ENCODE measurements around the gene TOR1A.
A peak's percentile ranks its signal among the peaks of the same experiment; 100 is the strongest.

Gene TOR1A

DNA sequence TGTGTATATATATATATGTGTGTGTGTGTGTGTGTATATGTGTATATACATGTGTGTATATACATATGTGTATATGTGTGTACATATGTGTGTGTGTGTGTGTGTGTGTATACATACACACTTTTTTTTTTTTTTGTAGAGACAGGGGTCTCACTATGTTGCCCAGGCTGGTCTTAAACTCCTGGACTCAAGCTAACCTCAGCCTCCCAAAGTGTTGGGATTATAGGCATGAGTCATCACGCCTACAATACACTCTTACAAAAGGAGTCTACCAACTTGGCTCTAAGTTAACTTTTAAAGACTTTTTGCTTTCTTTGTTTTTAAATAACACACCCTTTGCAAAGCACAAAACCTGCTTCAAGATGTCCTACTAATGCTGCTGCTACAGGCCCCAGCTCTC lies 9.0 kb upstream of the TOR1A start:
- no peak overlapping the region for H3K4me2 ChIP-seq (ENCODE audit: low read length)

DNA sequence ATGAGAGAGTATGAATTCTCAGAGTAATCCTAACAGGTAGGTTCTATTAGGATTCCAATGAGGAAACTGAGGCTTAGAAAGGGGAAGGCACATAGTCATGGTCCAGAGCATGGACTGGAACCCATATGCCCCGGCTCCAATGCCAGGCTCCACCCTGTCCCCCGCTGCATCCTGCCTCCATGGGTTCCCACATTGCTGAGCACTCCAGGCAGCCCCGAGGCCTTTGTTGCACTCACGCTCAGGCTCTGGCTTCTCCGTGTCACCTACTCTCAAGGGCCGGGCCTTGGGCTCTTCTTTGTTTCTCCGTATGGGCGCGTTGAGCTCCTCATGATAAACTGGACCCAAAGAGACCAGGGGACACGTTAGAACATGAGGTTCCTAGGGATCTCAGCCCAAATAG lies 5.0 kb upstream of the TOR1A start:
- no peaks in the 10 kb centered on the region for H3K9me3 ChIP-seq (replicated peaks; ENCODE audit: low read length)
- no peaks in the 10 kb centered on the region for H3K27me3 ChIP-seq (ENCODE audit: control insufficient read depth, insufficient read depth, low read length)
- H3K9ac ChIP-seq (ENCODE audit: low read depth, low read length), result no peak overlapping the region
- H3K4me1 ChIP-seq (ENCODE audit: control insufficient read depth, insufficient read depth, low read length), result no peaks in the 10 kb centered on the region
- H3K36me3 ChIP-seq (ENCODE audit: insufficient read depth, low read length), result peaks cover 39% of the 10 kb centered on the region
- no peak overlapping the region for H3K4me2 ChIP-seq (ENCODE audit: low read length)
- no peak overlapping the region for H3K4me3 ChIP-seq (ENCODE audit: low read length)

More for the DNA sequence above, 9.0 kb upstream of the TOR1A start:
- Histone ChIP-seq H3K9ac (ENCODE audit: low read depth, low read length) (no peak overlapping the region), H3K4me3 (ENCODE audit: low read length) (no peak overlapping the region), H3K36me3 (ENCODE audit: insufficient read depth, low read length) (peaks cover 38% of the 10 kb centered on the region), H3K4me1 (ENCODE audit: control insufficient read depth, insufficient read depth, low read length) (peaks cover 6% of the 10 kb centered on the region), H3K27me3 (ENCODE audit: control insufficient read depth, insufficient read depth, low read length) (no peaks in the 10 kb centered on the region), H3K9me3 (replicated peaks; ENCODE audit: low read length) (no peaks in the 10 kb centered on the region)

DNA sequence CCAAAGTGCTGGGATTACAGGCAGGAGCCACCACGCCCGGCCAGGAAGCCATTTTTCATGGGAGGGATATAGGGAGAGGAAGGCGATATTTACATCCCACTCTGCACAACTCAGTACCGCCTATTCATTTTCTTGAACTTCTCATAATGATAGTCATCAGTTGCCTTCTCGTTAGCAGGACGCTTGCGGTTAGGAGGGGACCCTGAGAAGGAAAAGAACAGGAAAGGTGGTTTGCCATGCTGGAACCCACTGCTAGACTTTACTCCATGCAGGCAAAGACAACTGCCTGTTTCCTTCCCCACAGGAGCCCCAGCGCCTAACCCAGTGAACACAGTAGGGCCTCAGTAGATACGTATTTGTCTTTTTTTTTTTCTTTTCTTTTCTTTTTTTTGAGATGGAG lies 4.1 kb upstream of the TOR1A start:
- H3K27me3 ChIP-seq (ENCODE audit: control insufficient read depth, insufficient read depth, low read length), result no peaks in the 10 kb centered on the region
- no peak overlapping the region for H3K9ac ChIP-seq (ENCODE audit: low read depth, low read length)
- no peak overlapping the region for H3K4me3 ChIP-seq (ENCODE audit: low read length)
- H3K36me3 ChIP-seq (ENCODE audit: insufficient read depth, low read length), result peaks cover 36% of the 10 kb centered on the region
- H3K9me3 ChIP-seq (replicated peaks; ENCODE audit: low read length), result no peaks in the 10 kb centered on the region
- no peaks in the 10 kb centered on the region for H3K4me1 ChIP-seq (ENCODE audit: control insufficient read depth, insufficient read depth, low read length)
- no peak overlapping the region for H3K4me2 ChIP-seq (ENCODE audit: low read length)

- H3K9me3 ChIP-seq (replicated peaks; ENCODE audit: low read length), result no peaks in the 10 kb centered on the region
- H3K27me3 ChIP-seq (ENCODE audit: control insufficient read depth, insufficient read depth, low read length), result no peaks in the 10 kb centered on the region
- H3K4me1 ChIP-seq (ENCODE audit: control insufficient read depth, insufficient read depth, low read length), result peaks cover 6% of the 10 kb centered on the region
- no peak overlapping the region for H3K4me3 ChIP-seq (ENCODE audit: low read length)
- H3K9ac ChIP-seq (ENCODE audit: low read depth, low read length), result no peak overlapping the region
- peaks cover 37% of the 10 kb centered on the region for H3K36me3 ChIP-seq (ENCODE audit: insufficient read depth, low read length)
- H3K4me2 ChIP-seq (ENCODE audit: low read length), result no peak overlapping the region
These were observed 2.8 kb upstream of the TOR1A start for GRCh38 chr9:129826759-129827158.

GRCh38 chr9:129826344-129826743 lies 2.4 kb upstream of the TOR1A start:
- Histone ChIP-seq H3K36me3 (ENCODE audit: insufficient read depth, low read length) (peaks cover 38% of the 10 kb centered on the region), H3K4me1 (ENCODE audit: control insufficient read depth, insufficient read depth, low read length) (peaks cover 6% of the 10 kb centered on the region), H3K27me3 (ENCODE audit: control insufficient read depth, insufficient read depth, low read length) (no peaks in the 10 kb centered on the region), H3K9ac (ENCODE audit: low read depth, low read length) (no peak overlapping the region), H3K4me3 (ENCODE audit: low read length) (no peak overlapping the region), H3K9me3 (replicated peaks; ENCODE audit: low read length) (no peaks in the 10 kb centered on the region), H3K4me2 (ENCODE audit: low read length) (no peak overlapping the region)

- H3K4me2 ChIP-seq (ENCODE audit: low read length), result peak overlapping the region; percentile 71
- no peaks in the 10 kb centered on the region for H3K27me3 ChIP-seq (ENCODE audit: control insufficient read depth, insufficient read depth, low read length)
- H3K36me3 ChIP-seq (ENCODE audit: insufficient read depth, low read length), result peaks cover 39% of the 10 kb centered on the region
- peak overlapping the region; percentile 95 for H3K9ac ChIP-seq (ENCODE audit: low read depth, low read length)
- peak overlapping the region; percentile 95 for H3K4me3 ChIP-seq (ENCODE audit: low read length)
- H3K4me1 ChIP-seq (ENCODE audit: control insufficient read depth, insufficient read depth, low read length), result peaks cover 6% of the 10 kb centered on the region
- no peaks in the 10 kb centered on the region for H3K9me3 ChIP-seq (replicated peaks; ENCODE audit: low read length)
These were observed 398 bp downstream of the TOR1A start for GRCh38 chr9:129823542-129823934.

GRCh38 chr9:129822898-129823541 lies 916 bp downstream of the TOR1A start:
- Histone ChIP-seq H3K27me3 (ENCODE audit: control insufficient read depth, insufficient read depth, low read length) (no peaks in the 10 kb centered on the region), H3K4me2 (ENCODE audit: low read length) (peak overlapping the region; percentile 95), H3K4me3 (ENCODE audit: low read length) (peak overlapping the region; percentile 95), H3K36me3 (ENCODE audit: insufficient read depth, low read length) (peaks cover 42% of the 10 kb centered on the region), H3K4me1 (ENCODE audit: control insufficient read depth, insufficient read depth, low read length) (peaks cover 6% of the 10 kb centered on the region), H3K9me3 (replicated peaks; ENCODE audit: low read length) (no peaks in the 10 kb centered on the region), H3K9ac (ENCODE audit: low read depth, low read length) (peak overlapping the region; percentile 90)

DNA sequence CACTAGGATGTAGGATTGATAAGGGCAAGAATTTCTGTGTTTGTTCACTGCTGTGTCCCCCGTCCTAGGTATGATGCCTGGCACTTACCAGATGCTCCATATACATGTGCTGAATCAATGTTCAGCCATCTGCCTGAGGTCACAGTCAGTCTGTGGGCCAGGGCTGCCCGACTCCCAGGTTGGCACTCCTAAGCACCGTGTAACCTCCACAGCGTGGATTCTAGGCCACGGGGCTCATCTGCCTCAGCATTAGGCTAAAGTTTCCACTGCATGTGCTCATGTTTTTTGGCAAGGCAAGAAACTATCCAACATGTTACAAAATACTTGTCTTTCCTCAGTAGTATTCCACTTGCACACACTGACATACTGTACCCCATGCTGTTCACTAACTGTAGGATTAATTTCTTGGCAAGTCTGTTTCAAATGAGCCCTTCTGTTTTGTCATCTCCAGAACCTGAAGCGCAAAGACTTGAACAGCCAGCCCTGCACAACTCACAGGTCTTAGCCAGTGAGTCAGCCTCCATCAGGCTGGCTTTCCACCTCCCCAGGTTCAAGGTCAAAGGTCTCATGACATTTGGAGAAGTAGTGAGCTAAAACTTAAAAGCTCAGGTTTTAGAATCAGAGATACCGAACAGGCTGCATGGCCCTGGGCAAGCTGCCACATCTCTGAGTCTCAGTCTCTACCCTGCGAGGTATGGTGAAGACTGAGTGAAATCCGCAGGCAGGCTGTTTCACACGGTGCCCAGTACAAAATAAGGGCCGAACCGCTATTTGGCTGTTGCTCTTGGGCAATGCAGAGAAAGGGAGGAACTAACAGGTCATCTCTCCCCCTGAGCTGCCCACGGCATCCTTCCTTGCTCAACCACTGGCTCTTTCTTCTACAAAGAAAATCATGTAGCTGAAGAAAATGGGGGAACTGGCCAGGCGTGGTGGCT lies 7.2 kb downstream of the TOR1A start:
- Histone ChIP-seq H3K9me3 (replicated peaks; ENCODE audit: low read length) (no peaks in the 10 kb centered on the region), H3K4me3 (ENCODE audit: low read length) (no peak overlapping the region), H3K4me1 (ENCODE audit: control insufficient read depth, insufficient read depth, low read length) (no peaks in the 10 kb centered on the region), H3K9ac (ENCODE audit: low read depth, low read length) (no peak overlapping the region), H3K27me3 (ENCODE audit: control insufficient read depth, insufficient read depth, low read length) (no peaks in the 10 kb centered on the region), H3K4me2 (ENCODE audit: low read length) (no peak overlapping the region), H3K36me3 (ENCODE audit: insufficient read depth, low read length) (peaks cover 74% of the 10 kb centered on the region)

- no peaks in the 10 kb centered on the region for H3K27me3 ChIP-seq (ENCODE audit: control insufficient read depth, insufficient read depth, low read length)
- H3K9ac ChIP-seq (ENCODE audit: low read depth, low read length), result no peak overlapping the region
- H3K4me3 ChIP-seq (ENCODE audit: low read length), result no peak overlapping the region
- no peaks in the 10 kb centered on the region for H3K9me3 ChIP-seq (replicated peaks; ENCODE audit: low read length)
- H3K36me3 ChIP-seq (ENCODE audit: insufficient read depth, low read length), result peaks cover 59% of the 10 kb centered on the region
- no peak overlapping the region for H3K4me2 ChIP-seq (ENCODE audit: low read length)
- no peaks in the 10 kb centered on the region for H3K4me1 ChIP-seq (ENCODE audit: control insufficient read depth, insufficient read depth, low read length)
These were observed 8.7 kb downstream of the TOR1A start for GRCh38 chr9:129815278-129815677.

DNA sequence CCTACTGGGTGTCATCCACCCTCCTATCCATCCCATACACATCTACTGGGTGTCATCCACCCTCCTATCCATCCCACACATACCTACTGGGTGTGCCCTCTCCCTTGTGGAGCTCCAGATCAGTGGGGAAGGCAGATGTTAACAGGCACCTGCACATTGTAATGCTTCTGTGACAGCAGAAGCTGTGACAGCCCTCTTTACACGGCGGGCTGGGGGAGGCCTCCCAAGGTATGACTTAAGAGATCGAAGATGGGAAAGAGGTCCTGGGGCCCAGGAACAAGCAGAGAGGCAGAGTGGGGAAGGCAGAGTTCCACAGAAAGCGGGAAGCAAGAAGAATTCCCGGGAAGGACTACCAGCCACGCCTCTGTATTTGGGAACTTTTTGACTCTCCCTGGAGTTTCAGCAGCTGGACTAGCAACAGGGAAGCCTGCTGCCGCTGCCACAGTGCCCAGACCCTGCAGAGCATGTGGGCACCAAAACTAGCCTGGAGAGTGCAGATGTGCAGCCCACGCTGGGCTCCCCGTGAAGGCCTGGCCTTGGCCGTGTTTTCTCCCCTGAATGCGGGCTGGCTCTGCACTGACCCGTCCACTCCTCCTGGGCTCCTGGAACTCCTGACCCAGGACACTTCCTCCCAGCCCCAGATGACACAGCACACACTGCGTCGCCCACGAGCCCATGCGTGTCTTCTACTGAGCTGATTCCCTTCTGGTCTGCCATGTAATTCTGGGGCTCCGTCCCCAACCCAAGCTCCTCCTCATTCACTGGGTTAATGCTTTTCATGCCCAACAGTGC lies 9.3 kb downstream of the TOR1A start:
- H3K27me3 ChIP-seq (ENCODE audit: control insufficient read depth, insufficient read depth, low read length), result no peaks in the 10 kb centered on the region
- no peak overlapping the region for H3K4me3 ChIP-seq (ENCODE audit: low read length)
- no peak overlapping the region for H3K4me2 ChIP-seq (ENCODE audit: low read length)
- no peaks in the 10 kb centered on the region for H3K9me3 ChIP-seq (replicated peaks; ENCODE audit: low read length)
- H3K9ac ChIP-seq (ENCODE audit: low read depth, low read length), result no peak overlapping the region
- H3K36me3 ChIP-seq (ENCODE audit: insufficient read depth, low read length), result peaks cover 58% of the 10 kb centered on the region
- H3K4me1 ChIP-seq (ENCODE audit: control insufficient read depth, insufficient read depth, low read length), result no peaks in the 10 kb centered on the region

- no peaks in the 10 kb centered on the region for H3K27me3 ChIP-seq (ENCODE audit: control insufficient read depth, insufficient read depth, low read length)
- H3K36me3 ChIP-seq (ENCODE audit: insufficient read depth, low read length), result peaks cover 60% of the 10 kb centered on the region
- no peak overlapping the region for H3K4me3 ChIP-seq (ENCODE audit: low read length)
- H3K4me2 ChIP-seq (ENCODE audit: low read length), result no peak overlapping the region
- H3K4me1 ChIP-seq (ENCODE audit: control insufficient read depth, insufficient read depth, low read length), result no peaks in the 10 kb centered on the region
- no peaks in the 10 kb centered on the region for H3K9me3 ChIP-seq (replicated peaks; ENCODE audit: low read length)
- H3K9ac ChIP-seq (ENCODE audit: low read depth, low read length), result no peak overlapping the region
These were observed 10.3 kb downstream of the TOR1A start for GRCh38 chr9:129813661-129814060.

Data from skeletal muscle satellite cell (primary cell).